ENCODE data around the gene XRN2.
"Not testable (repeated sequence)": the region's sequence is repeated elsewhere in the genome, so short reads cannot be mapped to it uniquely, and the experiment has no call there.

XRN2 gene

GRCh38 chr20:21344961-21345360 lies 41.8 kb downstream of the XRN2 start:
- DNase-seq (ENCODE audit: low spot score) = no peak

GRCh38 chr20:21352703-21353102 lies 49.6 kb downstream of the XRN2 start:
- DNase-seq (ENCODE audit: low spot score) = no peak

DNA sequence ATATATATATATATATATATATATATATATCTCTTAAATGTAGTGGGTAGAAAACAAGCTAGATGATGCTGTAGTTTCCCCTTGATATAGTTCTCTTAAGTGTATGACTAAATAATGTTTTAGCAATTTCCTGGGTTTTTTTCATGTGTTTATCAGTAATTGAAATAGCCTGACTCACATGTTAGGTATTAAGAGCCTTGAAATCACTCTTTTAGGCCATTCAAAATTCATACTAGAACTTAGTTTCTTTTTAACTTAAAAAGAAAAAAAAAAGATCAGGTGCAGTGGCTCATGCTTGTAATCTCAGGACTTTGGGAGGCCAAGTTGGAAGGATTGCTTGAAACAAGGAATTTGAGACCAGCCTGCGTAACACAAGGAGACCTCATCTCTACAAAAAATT lies 50.1 kb downstream of the XRN2 start:
- DNase-seq (ENCODE audit: low spot score) = no peak

DNA sequence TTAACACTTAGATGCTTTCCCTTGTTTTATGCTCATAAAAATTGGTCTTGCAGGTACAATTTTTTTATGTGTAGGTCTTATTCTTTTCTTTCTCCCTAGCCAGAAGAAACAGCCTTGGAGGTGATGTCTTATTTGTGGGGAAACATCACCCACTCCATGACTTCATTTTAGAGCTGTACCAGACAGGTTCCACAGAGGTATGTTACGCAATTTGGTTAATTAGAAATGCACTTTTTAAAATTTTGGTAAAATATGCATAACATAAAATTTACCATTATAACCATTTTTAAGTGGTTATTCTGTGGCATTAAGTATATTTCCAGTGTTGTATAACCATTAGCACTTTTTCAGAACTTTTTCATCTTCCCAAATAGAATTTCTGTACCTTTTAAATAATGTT lies 52.9 kb downstream of the XRN2 start:
- no peak for DNase-seq (ENCODE audit: low spot score)

DNA sequence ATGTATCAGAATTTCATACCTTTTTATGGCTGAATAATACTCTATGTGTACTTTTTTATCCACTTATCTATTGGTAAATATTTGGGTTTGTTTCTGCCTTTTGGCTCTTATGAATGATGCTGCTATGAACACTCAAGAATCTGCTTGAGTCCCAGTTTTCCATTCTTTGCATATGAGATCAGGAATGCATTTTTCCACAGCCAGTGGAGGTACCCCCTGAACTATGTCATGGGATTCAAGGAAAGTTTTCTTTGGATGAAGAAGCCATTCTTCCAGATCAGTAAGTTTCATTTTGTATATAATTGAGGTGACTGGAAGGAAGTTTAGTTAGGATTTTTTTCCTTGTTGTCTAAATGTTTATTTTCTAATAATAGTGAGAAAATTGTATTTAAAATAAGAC lies 53.3 kb downstream of the XRN2 start:
- DNase-seq (ENCODE audit: low spot score) = no peak

DNA sequence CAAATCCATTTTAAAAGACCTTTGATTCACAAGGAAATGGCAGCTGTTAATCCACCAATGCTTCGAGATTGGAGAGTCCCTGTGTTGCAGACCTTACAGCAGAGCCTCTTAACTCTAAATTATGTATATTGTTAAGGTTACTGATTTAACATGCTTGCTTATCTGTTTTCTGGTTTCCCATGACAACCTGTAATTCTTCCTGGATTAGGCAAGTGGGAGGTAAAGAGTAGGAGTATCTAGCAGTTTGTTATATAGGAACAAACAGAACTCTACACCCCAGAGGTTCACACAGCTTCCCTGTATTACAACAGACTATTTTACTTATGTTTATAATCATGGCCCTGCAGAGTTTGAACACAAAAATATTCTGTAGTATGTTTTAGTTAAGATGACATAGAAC lies 54.7 kb downstream of the XRN2 start:
- no peak for DNase-seq (ENCODE audit: low spot score)

DNA sequence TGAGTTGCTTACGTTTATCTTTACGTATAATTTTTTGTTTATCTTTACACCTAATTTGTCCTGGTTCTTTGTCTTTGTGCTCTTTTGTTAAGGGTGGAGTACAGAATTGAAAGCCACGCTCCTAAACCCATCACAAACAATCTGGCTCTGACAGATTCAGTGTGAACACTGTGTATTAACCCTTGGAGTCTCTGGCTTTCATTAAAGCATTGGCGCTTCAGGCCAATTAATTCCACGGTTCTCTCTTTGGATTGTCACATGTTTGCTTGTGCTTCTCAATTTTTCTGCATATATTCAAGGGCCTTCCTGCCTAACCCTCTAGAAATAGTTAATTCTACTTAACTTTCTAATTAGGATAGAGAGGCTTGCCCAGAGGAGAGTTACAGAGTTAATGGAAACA lies 55.6 kb downstream of the XRN2 start:
- no peak for DNase-seq (ENCODE audit: low spot score)

DNA sequence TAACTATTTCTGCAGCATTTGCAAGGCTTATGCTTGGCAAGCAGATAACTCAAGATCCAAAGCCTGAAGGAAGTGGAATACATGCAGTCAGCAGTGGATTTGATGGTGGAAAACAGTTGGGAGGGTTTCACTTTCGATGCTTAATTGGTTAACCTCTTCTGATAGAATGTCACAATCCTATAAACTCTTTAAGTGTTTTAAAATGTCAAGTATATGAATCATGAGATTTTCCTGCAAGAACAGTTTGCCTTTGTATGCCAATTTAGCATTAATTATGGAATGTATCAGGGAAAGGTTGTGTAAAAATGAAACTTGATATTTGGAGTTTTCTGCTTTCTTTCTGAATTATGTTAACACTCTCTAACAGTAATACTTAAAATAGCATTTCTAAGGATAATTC lies 57.6 kb downstream of the XRN2 start:
- DNase-seq (ENCODE audit: low spot score) = no peak

GRCh38 chr20:21361266-21361665 lies 58.1 kb downstream of the XRN2 start:
- no peak for DNase-seq (ENCODE audit: low spot score)

DNA sequence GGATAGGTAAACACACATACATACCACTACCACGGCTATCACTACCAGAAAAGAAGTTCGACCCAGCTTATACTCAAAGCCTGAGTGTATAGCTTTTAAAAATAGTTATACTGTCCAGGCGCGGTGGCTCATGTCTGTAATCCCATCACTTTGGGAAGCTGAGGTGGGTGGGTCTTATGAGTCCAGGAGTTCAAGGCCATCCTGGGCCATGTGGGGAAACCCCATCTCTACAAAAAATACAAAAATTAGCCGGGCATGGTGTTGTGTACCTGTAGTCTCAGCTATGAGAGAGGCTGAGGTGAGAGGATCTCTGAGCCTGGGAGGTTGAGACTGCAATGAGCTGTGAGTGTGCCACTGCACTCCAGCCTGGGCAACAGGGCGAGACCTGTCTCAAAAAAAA lies 61.3 kb downstream of the XRN2 start:
- DNase-seq (ENCODE audit: low spot score) = no peak

- DNase-seq (ENCODE audit: low spot score) = no peak
These were observed 62.6 kb downstream of the XRN2 start for GRCh38 chr20:21365771-21366170.

GRCh38 chr20:21366273-21366672 lies 63.1 kb downstream of the XRN2 start:
- not testable (repeated sequence) for DNase-seq (ENCODE audit: low spot score)

DNA sequence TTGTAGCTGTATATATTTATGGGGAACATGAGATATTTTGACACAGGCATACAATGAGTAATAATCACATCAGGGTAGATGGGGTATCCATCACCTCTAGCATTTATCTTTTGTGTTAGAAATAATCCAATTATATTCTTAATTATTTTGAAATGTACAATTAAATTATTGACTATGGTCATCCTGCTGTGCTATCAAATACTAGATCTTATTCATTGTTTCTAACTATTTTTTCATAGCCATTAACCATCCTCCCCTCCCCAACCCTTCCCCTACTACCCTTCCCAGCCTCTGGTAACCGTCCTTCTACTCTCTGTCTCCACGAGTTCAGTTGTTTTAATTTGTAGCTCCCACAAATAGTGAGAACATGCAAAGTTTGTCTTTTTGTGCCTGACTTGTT lies 65.7 kb downstream of the XRN2 start:
- DNase-seq (ENCODE audit: low spot score) = no peak

- no peak for DNase-seq (ENCODE audit: low spot score)
These were observed 68.1 kb downstream of the XRN2 start for GRCh38 chr20:21371193-21371592.

DNA sequence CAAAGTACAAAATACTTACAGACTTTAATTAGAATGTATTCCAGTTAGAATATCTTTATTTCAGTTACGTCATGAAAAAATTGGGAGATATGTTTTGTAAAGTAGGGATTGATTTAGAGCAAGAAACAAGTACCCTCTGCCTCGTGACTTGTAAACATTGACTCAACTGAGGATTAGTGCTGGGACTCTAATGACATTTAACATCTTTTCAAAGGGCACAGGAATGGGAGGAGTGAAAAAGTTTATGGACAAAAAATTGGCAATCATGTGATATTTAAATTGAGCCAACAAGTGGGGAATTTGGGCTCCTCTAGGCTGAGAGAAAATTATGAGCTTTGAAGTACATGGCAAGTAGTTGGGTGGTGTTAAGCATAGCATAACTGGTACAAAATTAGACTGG lies 68.9 kb downstream of the XRN2 start:
- no peak for DNase-seq (ENCODE audit: low spot score)

DNA sequence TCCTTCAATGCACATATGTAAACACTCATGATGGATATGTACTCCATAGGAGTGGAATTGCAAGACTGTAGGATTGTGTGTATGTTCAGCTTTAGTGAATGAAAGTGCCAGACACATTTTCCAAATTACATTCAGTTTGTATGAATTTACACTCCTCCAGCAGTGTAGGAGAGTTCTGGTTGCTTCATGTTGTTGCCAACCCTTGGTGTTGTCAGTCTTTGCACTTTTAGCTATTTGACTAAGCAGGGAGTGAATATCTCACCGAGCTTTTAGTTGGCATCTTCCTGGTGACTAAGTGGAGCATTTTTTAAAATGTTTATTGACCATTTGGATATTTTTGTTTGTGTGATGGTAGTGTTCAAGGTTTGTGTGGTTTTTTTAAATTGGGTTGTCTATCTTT lies 70.3 kb downstream of the XRN2 start:
- DNase-seq (ENCODE audit: low spot score) = no peak

- no peak for DNase-seq (ENCODE audit: low spot score)
These were observed 73.5 kb downstream of the XRN2 start for GRCh38 chr20:21376626-21377025.

- DNase-seq (ENCODE audit: low spot score) = no peak
These were observed 74.6 kb downstream of the XRN2 start for GRCh38 chr20:21377701-21378100.

GRCh38 chr20:21378259-21378658 lies 75.1 kb downstream of the XRN2 start:
- DNase-seq (ENCODE audit: low spot score) = no peak

DNA sequence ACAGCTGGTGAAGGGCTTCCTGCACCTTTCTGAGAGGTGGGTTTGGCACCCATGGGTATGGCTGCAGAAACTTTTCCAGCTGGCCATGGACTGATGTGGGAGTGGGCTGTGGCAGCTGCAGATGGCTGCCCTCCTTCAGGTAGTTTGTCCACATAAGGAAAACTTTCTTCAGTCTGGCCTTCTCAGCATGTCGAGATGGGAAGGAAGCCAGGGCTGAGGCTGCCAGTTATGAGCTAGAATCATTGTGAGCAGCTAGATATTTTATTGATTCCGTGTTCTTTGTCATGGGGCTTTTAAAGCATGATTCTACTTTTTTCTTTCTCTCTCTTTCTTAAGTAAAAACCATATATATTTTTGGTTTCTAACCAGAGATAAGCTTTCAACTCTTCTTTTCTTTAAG lies 77.6 kb downstream of the XRN2 start:
- no peak for DNase-seq (ENCODE audit: low spot score)

DNA sequence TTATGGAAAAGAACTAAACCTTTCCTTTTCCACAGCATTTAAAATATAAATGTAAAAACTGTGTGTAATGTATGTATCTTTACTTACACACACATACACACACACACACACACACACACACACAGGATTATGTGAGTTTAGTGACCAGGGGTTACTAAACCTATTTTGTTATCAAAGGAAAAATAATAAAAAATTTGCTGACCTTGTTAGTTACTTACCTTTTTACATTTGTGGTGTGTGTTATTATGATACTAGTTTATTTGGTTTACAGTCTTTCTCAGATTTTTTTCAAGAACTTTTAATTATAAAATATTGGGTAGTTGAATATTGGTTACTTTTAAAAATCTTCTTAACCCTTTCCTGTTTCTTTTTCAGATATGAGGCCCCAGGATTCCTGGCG lies 78.5 kb downstream of the XRN2 start:
- no peak for DNase-seq (ENCODE audit: low spot score)

DNA sequence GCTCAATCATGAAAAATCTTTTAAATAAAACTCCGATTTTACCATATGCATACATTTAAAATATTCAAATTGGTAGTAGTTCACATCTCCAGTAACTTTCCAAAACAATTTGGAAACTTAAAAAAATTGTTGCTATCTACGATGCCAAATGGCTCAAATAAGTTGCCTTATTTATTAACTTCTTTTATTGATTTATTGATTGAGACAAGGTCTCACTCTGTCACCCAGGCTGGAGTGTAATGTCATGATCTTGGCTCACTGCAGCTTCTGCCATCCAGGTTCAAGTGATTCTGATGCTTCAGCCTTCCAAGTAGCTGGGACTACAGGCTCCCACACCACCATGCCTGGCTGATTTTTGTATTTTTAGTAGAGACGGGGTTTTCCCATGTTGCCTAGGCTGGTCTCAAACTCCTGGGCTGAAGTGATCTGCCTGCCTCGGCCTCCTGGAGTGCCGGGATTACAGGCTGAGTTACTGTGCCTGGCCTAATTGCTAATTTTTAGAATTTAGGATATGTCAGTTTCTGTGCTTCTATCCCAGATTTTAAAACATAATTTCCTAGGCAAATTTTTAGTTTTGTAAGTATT lies 81.3 kb downstream of the XRN2 start:
- no peak for DNase-seq (ENCODE audit: low spot score)

- no peak for DNase-seq (ENCODE audit: low spot score)
These were observed 83.0 kb downstream of the XRN2 start for GRCh38 chr20:21386111-21386510.

DNA sequence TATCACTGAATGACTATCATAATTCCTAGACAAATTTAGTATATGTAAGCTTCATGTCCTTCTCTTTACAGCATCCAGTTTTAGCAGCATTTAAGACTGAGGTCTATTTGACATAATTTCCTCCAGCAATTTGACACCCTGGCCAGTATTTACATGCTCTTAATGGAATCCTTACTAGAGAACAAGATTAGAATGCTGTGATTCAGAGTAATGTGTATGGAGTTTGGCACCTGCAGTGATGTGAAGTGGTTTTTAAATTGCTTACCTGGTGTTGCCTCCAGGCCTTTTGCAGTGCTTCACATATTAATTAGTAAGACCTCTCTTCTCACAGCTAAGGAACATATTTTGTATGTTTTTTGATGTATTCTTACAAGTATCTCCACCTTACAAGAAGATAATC lies 84.4 kb downstream of the XRN2 start:
- no peak for DNase-seq (ENCODE audit: low spot score)

DNA sequence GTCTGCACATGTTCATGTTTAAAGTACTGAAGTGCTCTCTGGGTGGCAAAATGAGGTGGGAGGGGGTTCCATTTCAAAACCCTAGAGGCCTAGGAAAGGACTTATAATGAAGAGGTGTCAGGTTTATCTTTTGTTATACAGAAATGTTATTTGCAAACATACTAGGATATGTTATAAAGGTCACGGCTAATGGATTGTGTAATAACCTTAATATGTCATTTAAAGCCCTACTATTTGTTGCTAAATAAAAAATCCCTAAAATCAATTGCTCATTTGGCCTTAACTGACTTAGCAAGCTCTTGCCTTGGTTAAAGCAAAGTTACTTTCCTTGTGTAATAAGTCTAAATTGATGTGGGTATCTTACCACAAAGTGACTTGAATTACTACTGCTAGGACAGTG lies 85.4 kb downstream of the XRN2 start:
- DNase-seq (ENCODE audit: low spot score) = no peak
